CD14-positive monocyte (primary cell): Measurements from ENCODE around the gene SCG2. TPM values are rescaled to one million over a fixed set of nuclear protein-coding genes. Genes with fewer than 3 reads are reported as not detected.

ENCODE experiments used
- DNase-seq, 3 donors: peaks; one replicate each; pipeline ENCODE4 v3.0.0-alpha.2; 2011 to 2022
- H2AFZ ChIP-seq: 2 replicates; pipeline ENCODE4 v1.6.0; 2012; ENCODE audit warnings: mild to moderate bottlenecking, low read depth, low read length, inconsistent platforms; ENCODE audit not compliant: insufficient read depth, poor library complexity, severe bottlenecking
- H3K27ac ChIP-seq, 2 donors: 1 replicate in 1 of 2; 2 replicates in 1 of 2; pipeline ENCODE4 v1.5.1; 2012 to 2013; ENCODE audit warnings: low read length in 2 of 2, control low read depth in 1 of 2, inconsistent platforms in 1 of 2, low read depth in 1 of 2, mild to moderate bottlenecking in 1 of 2
- H3K27me3 ChIP-seq, 2 donors: one replicate each; pipeline versions ENCODE4 v1.6.0 to v1.6.1; 2011 to 2013; ENCODE audit warnings: low read length in 2 of 2; ENCODE audit not compliant: control insufficient read depth in 2 of 2, insufficient read depth in 2 of 2
- H3K36me3 ChIP-seq, 2 donors: replicated peaks in 1 of 2; 1 replicate in 1 of 2; 2 replicates in 1 of 2; pipeline versions ENCODE4 v1.5.1 to v1.6.1; 2012 to 2013; ENCODE audit warnings: low read length in 2 of 2, control low read depth in 1 of 2, inconsistent platforms in 1 of 2, mild to moderate bottlenecking in 1 of 2; ENCODE audit not compliant: insufficient read depth in 2 of 2, control insufficient read depth in 1 of 2
- H3K4me1 ChIP-seq, 2 donors: 1 replicate in 1 of 2; 2 replicates in 1 of 2; pipeline versions ENCODE4 v1.5.1 to v1.6.1; 2012 to 2013; ENCODE audit warnings: low read length in 2 of 2, control low read depth in 1 of 2, inconsistent platforms in 1 of 2, mild to moderate bottlenecking in 1 of 2, moderate library complexity in 1 of 2; ENCODE audit not compliant: insufficient read depth in 2 of 2, control insufficient read depth in 1 of 2
- H3K4me2 ChIP-seq: replicated peaks from 2 replicates; pipeline ENCODE3; 2012; ENCODE audit warnings: low read length, moderate library complexity, mild to moderate bottlenecking; ENCODE audit not compliant: poor library complexity, severe bottlenecking; ENCODE audit errors: extremely low read depth
- H3K4me3 ChIP-seq, 3 experiments: fragments of 200-600 bp in 1 of 3; sonication (generic) in 1 of 3; replicated peaks in 1 of 3; 1 replicate in 2 of 3; 2 replicates in 1 of 3; pipeline ENCODE4 v1.5.1; 2011 to 2013; ENCODE audit warnings: low read length in 3 of 3, mild to moderate bottlenecking in 3 of 3, control low read depth in 2 of 3, low read depth in 2 of 3, inconsistent platforms in 1 of 3, moderate library complexity in 1 of 3
- H3K79me2 ChIP-seq: 2 replicates; pipeline ENCODE4 v1.6.0; 2012; ENCODE audit warnings: mild to moderate bottlenecking, control low read depth, inconsistent platforms, low read length, moderate library complexity; ENCODE audit not compliant: insufficient read depth
- H3K9ac ChIP-seq: 2 replicates; pipeline ENCODE4 v1.6.0; 2017; ENCODE audit warnings: low read length, mild to moderate bottlenecking; ENCODE audit not compliant: insufficient read depth, poor library complexity, severe bottlenecking
- H3K9me3 ChIP-seq, 2 donors: replicated peaks in 1 of 2; 1 replicate in 1 of 2; 2 replicates in 1 of 2; pipeline versions ENCODE4 v1.5.1 to v1.6.1; 2012 to 2013; ENCODE audit warnings: low read length in 2 of 2, control low read depth in 1 of 2; ENCODE audit not compliant: control insufficient read depth in 1 of 2, insufficient read depth in 1 of 2
- H4K20me1 ChIP-seq: 2 replicates; pipeline ENCODE4 v1.6.0; 2012; ENCODE audit warnings: mild to moderate bottlenecking, low read length, control low read depth, moderate library complexity; ENCODE audit not compliant: insufficient read depth
- H3K27ac Mint-ChIP-seq, 7 donors: one replicate each; pipeline ENCODE4 v1.8.0; 2020; ENCODE audit warnings: mild to moderate bottlenecking in 7 of 7, mixed read lengths in 7 of 7, moderate library complexity in 6 of 7, inconsistent platforms in 2 of 7
- H3K27me3 Mint-ChIP-seq, 3 donors: one replicate each; pipeline ENCODE4 v1.8.0; 2021 to 2022; ENCODE audit warnings: low read depth in 3 of 3, mild to moderate bottlenecking in 3 of 3, mixed read lengths in 3 of 3, moderate library complexity in 3 of 3, inconsistent platforms in 1 of 3
- H3K36me3 Mint-ChIP-seq, 2 donors: one replicate each; pipeline ENCODE4 v1.8.0; 2020; ENCODE audit warnings: mixed read lengths in 2 of 2, inconsistent platforms in 1 of 2, mild to moderate bottlenecking in 1 of 2
- H3K4me1 Mint-ChIP-seq: one replicate; pipeline ENCODE4 v1.8.0; 2020; ENCODE audit warnings: mild to moderate bottlenecking, mixed read lengths
- H3K4me3 Mint-ChIP-seq, 2 donors: one replicate each; pipeline ENCODE4 v1.8.0; 2020; ENCODE audit warnings: mild to moderate bottlenecking in 2 of 2, mixed read lengths in 2 of 2, moderate library complexity in 1 of 2
- H3K9me3 Mint-ChIP-seq, 7 donors: one replicate each; pipeline ENCODE4 v1.8.0; 2020 to 2022; ENCODE audit warnings: mixed read lengths in 7 of 7, mild to moderate bottlenecking in 6 of 7, moderate library complexity in 6 of 7, inconsistent platforms in 2 of 7
- WGBS: methylation state at CpG from one replicate; pipeline ENCODE4 v1.1.5; 2013; ENCODE audit warnings: missing lambda C conversion rate; ENCODE audit not compliant: insufficient coverage; 5-methylcytosine and 5-hydroxymethylcytosine counted together
- intact Hi-C, 2 donors: fragments of 100-400 bp; cut with micrococcal nuclease; formaldehyde crosslinking; loops; one replicate each; pipeline versions ENCODE4 v1.15.0 to v1.15.1; 2023
- polyA plus RNA-seq, 3 donors: library from polyadenylated mRNA; depleted of rRNA in 1 of 3; unstranded in 2 of 3; stranded (reverse) in 1 of 3; fragments of 300-500 nt in 2 of 3; fragments of >200 nt in 1 of 3; fragmentation: Illumina TruSeq in 2 of 3; gene quantifications; 1 replicate in 2 of 3; 2 replicates in 1 of 3; pipeline ENCODE4 v1.2.3, GENCODE V29; 2012 to 2021
- TF ChIP-seq, protein P1 (sequence below): fragments of 200-600 bp; IDR thresholded peaks from one replicate; pipeline ENCODE4 v1.8.0; 2022; ENCODE audit warnings: antibody characterized with exemption, mild to moderate bottlenecking

Gene SCG2
- polyA plus RNA-seq, 3 donors = not detected

DNA sequence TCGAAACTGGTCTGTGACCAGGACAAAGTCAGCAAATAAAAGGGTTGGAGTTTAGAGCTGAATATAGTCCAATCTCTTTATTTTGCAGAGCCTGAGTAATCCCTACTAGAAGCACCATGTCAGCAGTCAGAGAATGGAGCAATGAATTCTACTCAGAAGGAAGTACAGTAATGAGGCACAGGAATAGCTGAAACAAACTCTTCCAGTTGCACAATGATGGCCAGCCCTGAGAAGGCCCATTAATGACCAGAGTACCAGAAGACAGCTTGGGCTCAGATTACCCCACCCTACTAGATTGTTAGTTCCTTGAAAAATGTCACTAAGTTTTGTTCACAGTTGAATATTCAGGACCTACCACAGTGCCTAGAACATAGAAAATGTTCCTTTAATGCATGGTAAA, 40.3 kb upstream of the SCG2 start:
- Histone ChIP-seq H3K4me1 (no peaks in the 10 kb centered on the region), H3K4me2 (no peak overlapping the region), H3K9me3 (no peaks in the 10 kb centered on the region), H2AFZ (no peak overlapping the region), H3K27ac (no peak overlapping the region), H4K20me1 (no peaks in the 10 kb centered on the region), H3K79me2 (no peaks in the 10 kb centered on the region), H3K36me3 (no peaks in the 10 kb centered on the region), H3K4me3 (no peak overlapping the region), H3K9ac (no peak overlapping the region), H3K27me3 (no peaks in the 10 kb centered on the region)
- Mint-ChIP-seq H3K4me3 (no peak overlapping the region), H3K27ac (no peak overlapping the region), H3K36me3 (no peaks in the 10 kb centered on the region), H3K27me3 (peaks cover 0 to 2% (median 0%) of the 10 kb centered on the region in 3 donors), H3K9me3 (peaks cover 0 to 14% (median 0%) of the 10 kb centered on the region in 7 donors), H3K4me1 (no peaks in the 10 kb centered on the region)
- intact Hi-C loops = no loop called here
- no CpG with 5 or more reads among the region's 1 CpG for WGBS
- TF ChIP-seq, protein P1, sequence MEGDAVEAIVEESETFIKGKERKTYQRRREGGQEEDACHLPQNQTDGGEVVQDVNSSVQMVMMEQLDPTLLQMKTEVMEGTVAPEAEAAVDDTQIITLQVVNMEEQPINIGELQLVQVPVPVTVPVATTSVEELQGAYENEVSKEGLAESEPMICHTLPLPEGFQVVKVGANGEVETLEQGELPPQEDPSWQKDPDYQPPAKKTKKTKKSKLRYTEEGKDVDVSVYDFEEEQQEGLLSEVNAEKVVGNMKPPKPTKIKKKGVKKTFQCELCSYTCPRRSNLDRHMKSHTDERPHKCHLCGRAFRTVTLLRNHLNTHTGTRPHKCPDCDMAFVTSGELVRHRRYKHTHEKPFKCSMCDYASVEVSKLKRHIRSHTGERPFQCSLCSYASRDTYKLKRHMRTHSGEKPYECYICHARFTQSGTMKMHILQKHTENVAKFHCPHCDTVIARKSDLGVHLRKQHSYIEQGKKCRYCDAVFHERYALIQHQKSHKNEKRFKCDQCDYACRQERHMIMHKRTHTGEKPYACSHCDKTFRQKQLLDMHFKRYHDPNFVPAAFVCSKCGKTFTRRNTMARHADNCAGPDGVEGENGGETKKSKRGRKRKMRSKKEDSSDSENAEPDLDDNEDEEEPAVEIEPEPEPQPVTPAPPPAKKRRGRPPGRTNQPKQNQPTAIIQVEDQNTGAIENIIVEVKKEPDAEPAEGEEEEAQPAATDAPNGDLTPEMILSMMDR = no peak
- DNase-seq = no peak

DNA sequence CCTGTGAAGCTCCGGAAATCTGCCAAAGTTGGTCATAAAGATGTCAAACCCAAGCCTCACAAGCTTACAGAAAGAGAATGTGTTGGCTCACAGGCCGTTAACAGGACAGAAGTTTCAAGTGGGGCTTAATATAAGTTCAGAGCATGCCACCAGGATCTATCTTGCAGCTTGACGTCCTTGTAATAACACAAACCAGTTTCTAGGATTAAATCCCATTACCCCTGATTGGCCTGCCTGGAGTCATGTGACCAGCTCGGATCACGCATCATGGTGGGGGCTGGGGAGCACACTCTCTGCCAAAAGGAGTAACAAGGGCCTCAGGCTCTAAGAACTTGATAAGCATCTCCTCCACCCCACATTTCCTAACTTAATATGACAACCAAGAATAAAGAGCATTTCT, 38.9 kb upstream of the SCG2 start:
- Histone ChIP-seq H3K79me2 (no peaks in the 10 kb centered on the region), H3K4me1 (no peaks in the 10 kb centered on the region), H3K27ac (no peak overlapping the region), H3K9ac (no peak overlapping the region), H3K36me3 (no peaks in the 10 kb centered on the region), H3K9me3 (no peaks in the 10 kb centered on the region), H2AFZ (no peak overlapping the region), H4K20me1 (no peaks in the 10 kb centered on the region), H3K4me2 (no peak overlapping the region), H3K27me3 (no peaks in the 10 kb centered on the region), H3K4me3 (no peak overlapping the region)
- H3K4me3 Mint-ChIP-seq = no peak overlapping the region
- H3K27me3 Mint-ChIP-seq = no peaks in the 10 kb centered on the region
- no peaks in the 10 kb centered on the region for H3K4me1 Mint-ChIP-seq
- peaks cover 0 to 14% (median 2%) of the 10 kb centered on the region in 7 donors for H3K9me3 Mint-ChIP-seq
- H3K27ac Mint-ChIP-seq = peak overlapping the region in 1 of 7 donors; percentile 41
- DNase-seq = no peak
- 82% methylated on average over 5 of the region's 5 CpGs for whole genome bisulfite sequencing
- intact Hi-C loops = no loop called here
- TF ChIP-seq, protein P1 = no peak
- H3K36me3 Mint-ChIP-seq = no peaks in the 10 kb centered on the region
